Stimulated activated CD4-positive, alpha-beta T cell treated with anti-CD3 and anti-CD28 coated beads, TNF-alpha, amount 100 ng/mL, for 1 hour (primary cell): Measurements from ENCODE around the gene AATF.

ENCODE experiments used
- DNase-seq, 3 donors: peaks; one replicate each; pipeline ENCODE4 v3.0.0-alpha.2; 2020; ENCODE audit warnings: low read depth in 3 of 3, low spot score in 1 of 3

Gene AATF

DNA sequence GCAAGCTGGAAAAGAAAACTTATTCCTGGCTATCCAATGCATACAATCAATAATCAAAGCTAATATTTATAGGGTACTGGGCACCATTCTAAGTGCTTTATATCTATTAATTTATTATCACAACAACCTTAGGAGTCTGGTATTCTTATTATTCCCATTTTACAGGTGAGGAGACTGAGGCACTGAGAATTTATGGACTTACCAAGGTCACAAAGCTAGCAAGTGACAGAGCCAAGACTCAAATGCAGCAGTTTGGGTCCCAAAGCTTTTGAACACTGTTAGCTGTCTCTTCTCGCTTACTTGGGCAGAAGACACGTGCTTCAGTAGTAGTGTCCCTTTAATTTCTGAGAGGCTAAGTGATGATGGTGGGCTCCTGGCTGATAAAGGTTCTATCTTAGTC lies 152.6 kb downstream of the AATF start:
- DNase-seq = no peak

DNA sequence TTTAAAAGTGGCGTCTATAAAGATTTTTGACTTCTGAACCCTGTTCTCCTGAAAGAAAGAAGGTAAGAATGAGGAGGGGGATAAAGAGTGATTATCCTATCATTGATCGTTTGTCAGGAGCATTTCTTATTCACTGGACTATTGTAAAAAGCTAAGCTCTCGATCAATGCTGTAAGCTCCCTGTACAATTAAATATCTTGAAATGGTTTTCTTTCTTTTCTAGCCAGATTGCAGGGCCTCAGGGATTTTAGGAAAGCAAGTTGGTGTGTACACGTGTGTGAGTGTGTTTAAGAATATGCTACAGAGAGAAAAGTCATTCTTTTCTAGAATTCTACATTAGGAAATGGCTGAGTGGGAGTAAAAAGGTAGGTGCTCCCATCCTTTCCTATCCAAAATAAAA lies 154.5 kb downstream of the AATF start:
- DNase-seq = no peak

DNA sequence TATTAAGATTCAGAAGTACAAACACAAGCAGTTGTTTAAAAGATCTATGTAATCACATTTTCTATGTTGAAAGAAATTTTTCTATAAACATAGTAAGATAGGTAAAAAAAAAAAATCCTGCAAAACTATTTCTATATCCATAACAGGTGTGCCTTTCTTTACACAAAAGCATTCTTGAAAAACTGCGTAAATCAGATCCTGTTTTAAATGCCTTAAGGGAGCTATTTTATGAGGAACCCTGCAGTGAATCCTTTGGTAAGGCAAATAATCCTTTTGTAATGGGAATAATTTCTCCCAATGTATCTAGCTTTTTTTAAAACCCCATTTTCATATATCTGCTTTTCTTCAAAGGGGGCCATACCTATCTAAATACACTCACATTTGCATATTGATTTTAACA lies 157.3 kb downstream of the AATF start:
- no peak for DNase-seq
